HG02610 (cell line): Measurements from ENCODE around the gene RPTOR.

Source experiments
- ATAC-seq: cut with Tn5 transposase; IDR thresholded peaks from one replicate; pipeline ENCODE4 v1.9.1; 2021; ENCODE audit warnings: mild to moderate bottlenecking, moderate library complexity; ENCODE audit not compliant: unreplicated experiment

RPTOR gene

DNA sequence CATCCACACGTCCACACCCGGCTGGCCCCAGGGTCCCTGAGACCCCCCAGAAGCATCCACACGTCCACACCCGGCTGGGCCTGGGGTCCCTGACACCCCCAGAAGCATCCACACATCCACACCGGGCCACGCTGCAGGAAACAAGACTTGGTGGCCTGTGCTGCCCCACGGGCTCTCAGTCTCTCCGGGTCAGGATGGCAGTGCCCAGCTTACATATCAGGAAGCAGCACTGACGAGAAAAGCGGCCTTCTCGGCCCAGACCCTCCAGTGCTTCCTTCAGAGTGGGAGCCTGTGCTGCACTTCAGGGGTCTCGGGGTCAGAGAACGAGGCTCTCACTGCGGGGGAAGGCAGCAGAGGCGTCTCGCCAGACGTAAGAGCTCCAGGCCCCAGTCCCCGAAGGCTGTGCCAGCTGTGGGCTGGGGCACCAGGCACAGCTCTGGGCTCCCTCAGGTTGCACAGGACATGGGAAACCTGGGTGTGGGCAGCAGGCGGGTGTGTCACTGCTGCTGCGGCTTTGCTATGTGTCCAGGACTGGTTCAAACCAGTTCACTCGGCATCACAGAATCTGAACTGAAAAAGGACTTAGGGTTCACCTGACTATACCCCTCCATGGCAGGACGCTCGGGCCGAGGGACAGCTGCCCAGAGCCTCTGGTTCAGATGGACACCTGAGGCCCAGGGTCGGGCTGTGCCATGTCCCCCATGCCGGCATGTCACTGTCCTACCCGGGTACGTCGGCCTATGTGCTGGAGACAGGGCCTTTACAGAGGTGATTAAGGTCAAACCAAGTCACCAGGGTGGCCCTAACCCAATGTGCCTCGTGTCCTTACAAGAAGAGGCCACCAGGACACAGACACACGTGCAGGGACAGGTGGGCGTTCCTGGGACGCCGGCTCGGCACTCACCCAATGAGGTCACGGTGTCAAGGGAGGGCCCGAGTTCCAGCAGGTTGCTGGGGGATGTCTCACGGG is 406.8 kb downstream of the RPTOR start:
- ATAC-seq: no peak

DNA sequence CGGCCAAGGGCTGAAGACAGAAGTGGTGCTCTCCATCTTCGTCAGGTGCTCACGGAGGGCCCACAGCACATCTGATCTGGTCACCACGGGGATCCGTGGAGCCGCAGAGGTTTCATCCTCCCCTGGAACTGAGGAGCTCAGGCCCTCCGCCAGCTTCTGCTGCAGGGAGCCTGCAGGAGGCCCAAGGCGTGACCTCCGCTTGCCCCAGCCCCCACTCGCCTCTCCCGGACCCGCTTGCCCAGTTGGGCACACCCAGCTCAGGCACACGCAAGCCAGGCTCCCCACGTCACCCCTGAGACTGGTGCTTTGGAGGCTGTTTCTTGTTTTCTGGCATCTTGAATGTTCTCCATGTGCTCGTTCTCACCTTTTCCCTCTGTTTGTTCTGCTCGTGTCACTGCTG is 407.7 kb downstream of the RPTOR start:
- ATAC-seq: no peak

DNA sequence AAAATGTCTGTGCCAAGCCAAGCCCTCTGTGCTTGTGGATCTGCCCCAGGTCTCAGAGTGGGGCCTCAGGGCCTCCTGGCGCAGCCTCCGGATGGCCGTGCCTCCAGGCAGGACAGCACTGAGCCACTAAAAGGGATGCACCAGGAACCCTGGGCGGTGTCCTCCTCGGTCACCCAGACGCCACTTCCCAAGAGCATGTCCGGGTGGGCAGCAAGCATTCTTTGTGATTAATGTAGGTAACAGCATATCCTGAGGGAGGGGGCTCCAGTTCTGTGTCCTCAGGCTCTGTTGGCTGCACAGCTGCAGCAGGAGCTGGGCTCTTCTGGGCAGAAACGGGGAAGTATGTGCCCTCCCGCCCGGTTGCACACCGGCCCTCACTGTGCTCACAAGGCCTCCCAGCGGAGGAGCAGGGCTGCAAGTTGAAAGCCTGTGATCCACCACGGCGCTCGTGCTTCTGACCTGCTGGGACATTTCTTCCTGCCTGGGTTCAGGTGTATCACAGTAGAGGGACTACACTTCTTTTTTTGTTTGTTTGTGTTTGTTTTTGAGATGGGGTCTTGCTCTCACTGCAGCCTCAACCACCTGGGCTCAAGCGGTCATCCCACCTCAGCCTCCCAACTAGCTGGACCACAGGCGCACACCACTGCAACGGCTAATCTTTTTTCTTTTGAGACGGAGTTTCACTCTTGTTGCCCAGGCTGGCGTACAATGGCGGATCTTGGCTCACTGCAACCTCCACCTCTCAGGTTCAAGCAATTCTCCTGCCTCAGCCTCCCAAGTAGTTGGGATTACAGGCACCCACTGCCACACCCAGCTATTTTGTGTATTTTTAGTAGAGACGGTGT is 409.1 kb downstream of the RPTOR start:
- no peak for ATAC-seq

DNA sequence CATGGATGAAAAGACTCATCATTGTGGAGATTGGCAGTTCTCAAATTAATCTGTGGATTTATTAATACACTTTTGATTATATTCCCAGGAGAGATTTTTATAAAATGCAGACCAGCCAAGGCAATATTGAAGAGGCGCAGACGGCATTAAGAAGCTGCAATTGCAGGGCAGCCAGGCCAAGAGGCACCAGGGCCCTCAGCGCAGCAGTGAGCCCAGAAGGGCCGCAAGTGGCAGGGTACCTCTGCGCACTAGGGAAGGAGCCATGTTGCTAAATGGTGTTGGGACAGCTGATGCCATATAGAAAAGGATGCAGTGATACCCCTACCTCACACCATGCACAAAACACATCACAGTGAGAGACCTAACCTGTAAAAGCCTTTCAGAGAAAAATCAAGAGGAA is 410.4 kb downstream of the RPTOR start:
- no peak for ATAC-seq

DNA sequence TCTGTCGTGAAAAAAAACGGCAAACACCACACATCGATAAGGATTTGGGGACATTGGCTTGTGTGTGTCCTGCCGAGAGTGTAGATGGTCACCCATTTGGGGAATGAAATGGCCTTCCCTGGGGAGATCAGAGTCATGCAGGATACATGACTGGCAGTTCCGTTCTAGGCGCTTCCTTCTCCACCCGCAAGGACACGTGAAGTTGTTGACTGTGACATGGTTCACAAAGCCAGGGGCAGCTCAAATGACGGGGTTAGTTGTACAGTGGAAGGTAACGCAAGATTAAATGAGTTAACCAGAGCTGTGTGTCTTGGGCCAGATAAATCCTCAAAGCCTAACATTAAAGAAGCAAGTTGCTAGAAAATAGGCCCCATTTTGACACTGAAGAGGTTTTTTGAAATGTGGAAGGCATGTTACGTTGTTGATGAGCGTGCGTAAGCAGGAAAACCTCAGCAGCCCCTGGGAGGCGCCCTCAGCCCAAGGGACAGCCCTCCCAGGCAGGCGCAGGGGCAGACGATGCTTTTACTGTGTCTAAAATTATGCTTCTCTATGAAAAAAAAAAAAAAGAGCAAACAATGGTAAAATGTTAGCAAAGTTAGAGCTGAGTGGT is 411.1 kb downstream of the RPTOR start:
- ATAC-seq: no peak

DNA sequence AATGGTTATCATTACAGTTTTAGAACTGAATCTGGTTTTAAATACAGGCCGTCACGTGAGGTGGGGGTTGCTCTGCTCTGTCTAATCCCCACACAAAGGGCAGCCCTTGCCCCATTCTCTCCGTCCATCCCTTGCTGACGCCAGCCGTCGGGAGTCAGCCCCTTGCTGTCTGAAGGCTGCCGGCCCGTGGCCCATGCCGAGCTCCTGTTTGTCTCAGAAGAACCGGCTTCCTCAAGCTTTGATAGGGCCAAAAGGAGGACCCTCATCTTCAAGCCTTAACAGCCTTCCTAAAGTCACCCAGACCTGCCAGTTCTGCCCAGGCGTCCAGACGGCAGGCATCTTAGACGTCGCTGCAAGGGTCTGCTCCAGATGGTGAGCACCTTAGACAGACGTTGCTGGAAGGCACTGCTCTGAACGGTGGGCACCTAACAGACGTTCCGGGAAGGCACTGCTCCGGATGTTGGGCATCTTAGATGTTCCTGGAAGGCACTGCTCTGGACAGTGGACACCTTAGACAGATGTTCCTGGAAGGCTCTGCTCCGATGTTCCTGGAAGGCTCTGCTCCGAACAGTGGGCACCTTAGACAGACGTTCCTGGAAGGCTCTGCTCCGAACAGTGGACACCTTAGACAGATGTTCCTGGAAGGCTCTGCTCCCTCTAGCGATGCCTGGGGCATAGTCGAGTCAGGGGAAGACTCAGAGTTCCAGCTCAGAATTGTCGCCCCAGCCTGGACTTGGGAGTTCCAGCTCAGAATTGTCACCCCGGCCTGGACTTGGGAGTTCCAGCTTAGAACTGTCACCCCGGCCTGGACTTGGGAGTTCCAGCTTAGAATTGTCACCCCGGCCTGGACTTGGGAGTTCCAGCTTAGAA is 411.9 kb downstream of the RPTOR start:
- no peak for ATAC-seq

DNA sequence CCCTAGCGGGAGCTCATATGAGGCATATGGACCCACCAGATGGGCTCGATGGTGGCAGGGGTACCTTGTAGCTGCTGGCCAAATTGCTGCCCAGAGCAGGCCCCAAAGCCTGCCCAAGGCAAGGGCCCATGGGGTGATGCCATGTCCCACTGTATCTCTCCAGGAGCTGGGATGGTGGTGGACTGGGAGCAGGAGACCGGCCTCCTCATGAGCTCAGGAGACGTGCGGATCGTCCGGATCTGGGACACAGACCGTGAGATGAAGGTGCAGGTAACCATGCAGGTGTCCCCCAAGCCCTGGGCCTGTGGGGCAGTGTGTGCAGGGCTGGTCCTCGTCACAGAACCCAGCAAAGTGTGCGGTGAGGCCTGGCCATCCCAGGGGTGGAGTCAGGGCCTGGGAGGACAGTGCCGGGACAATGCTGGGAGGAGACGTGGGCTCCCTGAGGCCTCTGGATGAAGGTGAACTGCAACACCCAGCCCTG is 412.9 kb downstream of the RPTOR start:
- no peak for ATAC-seq

DNA sequence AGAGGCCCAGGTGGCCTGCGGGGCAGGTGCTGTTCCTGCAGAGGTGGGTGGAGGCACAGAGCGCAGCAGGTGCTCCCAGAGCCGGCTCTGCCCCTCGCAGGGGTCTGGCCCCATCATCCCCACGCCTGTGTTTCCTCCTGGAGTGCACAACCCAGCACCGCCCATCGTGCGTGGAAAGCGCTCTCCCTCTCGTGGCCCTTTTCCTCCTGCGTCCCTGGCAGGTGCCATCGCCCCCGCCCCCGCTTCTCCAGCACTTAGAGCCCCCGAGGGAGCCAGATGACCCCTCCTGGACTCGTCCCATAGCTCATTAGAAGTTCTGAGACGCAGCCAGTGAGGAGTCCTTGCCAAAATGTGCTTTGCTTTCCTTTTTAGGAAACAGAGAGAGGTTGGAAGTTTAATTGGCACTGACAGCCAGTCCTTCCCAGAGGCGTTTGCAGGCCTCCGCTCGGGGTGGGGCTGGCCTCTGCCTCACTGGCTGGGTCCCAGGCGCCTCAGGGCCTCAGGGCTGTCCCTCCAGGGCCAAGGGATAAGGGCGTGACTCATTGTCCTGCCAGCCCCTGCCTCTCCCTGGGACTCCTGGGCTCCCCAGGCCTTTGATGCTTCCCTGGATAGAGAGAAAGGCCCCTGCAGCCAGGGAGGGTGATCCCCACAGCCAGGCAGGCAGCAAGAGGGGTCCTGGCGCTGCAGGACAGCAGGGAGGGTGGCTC is 414.8 kb downstream of the RPTOR start:
- no peak for ATAC-seq

DNA sequence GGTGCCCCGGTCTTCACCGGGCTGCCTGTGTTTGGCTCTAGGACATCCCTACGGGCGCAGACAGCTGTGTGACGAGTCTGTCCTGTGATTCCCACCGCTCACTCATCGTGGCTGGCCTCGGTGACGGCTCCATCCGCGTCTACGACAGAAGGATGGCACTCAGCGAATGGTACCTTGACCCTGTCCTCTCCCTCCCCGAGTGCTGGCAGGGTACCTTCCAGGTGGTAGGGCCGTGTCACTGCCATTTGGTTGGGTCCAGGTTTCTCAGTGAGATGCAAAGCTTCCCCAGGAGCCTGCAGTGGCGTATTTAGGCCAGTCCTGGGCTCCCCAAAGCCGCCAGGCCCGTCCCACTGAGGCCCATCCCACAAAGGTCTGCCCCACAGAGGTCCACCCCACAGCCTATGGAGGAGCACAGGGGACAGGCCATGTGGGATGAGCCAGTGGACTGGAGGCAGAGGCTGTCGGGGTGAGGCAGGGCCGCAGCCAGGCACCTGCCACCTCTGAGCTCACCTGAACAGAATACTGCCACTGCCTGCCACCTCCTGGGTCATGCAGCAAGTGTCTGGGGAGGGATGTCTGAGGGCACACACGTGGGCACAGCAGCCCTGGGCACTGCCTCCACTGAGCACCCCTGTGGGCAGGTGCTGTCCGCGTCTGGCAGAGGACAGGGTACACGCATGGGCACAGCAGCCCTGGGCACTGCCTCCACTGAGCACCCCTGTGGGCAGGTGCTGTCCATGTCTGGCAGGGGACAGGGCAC is 415.6 kb downstream of the RPTOR start:
- ATAC-seq: no peak

DNA sequence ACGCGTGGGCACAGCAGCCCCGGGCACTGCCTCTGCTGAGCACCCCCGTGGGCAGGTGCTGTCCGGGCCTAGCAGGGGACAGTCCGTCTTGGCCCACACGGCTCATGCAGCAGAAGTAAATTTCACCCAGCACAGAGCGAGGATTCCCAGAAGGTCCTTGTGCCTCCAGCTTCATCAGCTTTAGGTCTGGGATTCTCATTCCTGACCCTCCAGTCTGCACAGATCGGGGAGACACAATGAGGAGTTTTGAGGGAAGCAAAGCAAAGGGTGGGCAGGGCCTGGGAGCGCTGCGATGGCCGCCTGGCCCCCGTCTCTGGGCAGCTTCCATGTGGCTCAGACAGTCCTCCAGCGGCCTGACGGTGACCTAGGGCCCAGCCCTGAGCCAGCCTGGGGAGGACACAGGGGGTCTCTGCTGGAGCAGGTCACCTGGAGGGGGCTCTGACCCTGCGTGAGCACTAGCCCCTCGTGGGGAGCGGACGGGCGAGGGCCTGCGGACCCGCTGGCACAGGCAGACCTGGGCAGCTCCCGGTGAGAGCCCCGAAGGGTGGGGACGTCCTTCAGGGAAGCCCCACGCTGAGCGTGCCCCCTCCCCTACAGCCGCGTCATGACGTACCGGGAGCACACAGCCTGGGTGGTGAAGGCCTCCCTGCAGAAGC is 416.3 kb downstream of the RPTOR start:
- ATAC-seq: no peak

DNA sequence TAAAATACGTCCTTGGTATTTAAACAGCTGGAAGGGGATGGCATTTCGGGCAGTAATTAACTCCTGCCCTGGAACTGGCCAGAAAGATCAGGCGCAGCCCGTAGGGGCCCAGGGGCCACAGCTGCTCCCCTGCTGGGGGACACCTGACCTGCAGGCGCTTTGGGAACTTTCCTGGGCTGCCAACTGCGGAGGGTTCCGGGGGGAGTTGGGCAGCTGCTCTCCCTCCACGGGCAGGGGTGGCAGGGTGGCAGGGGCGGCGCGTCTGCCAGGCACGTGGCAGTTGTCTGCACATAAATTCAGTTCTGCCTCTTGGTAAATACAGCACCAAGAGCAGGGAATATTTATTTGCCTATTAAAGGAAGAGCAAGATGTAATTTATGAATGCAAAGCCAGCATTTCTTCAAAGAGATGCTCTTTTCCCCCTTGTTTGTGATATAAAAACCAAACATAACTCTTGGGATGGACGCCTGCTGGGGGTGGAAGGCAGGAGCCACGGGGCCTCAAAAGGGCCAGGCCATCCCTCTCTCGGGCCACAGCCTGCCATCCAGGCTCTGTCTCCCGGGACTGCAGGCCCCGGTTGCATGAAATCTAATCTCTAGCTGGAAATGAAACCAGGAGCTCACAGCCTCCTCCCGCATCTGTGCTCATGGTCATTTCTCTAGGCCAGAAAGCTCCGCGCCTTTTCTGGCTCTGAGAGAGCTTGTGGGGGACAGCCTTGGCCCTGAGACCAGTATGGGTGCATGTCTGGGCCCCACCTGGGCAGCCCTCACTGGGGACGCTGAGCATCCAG is 417.1 kb downstream of the RPTOR start:
- no peak for ATAC-seq

DNA sequence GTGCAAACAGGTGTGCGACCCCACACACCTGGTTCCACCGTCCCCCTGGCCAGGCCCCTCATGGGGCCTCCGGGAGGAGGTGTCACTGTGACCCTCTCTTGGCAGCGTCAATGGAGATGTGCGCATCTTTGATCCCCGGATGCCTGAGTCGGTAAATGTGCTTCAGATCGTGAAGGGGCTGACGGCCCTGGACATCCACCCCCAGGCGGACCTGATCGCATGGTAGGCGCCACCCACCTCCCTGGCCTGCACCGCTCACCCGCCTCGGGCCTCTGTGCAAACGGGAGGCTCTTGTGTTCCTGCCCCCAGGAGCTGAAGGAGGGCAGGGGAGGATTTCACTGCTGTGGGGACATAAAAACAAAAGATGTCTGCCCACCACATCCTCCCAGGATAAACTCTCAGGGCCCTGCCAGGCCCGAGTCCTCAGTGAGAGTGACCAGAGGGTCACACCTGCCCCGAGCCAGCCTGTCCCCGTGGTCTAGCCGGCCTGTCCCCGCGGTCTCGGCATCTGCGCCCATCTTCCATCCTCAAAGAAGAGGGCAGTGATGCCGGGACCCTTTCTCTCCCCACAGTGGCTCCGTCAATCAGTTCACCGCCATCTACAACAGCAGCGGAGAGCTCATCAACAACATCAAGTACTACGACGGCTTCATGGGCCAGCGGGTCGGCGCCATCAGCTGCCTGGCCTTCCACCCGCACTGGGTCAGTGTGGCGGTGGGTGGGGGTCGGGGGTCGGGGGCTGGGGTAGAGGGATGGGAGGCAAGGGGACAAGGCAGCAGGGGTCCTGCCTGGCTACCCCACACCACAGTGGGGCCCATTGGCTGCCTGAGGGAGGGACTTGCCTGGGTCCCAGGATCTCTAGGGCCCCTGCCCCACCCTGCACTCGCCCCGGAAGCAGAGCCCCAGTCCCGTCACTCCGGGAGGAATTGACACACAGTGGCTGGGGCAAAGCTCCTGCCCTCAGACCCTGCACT is 418.0 kb downstream of the RPTOR start:
- ATAC-seq: no peak

DNA sequence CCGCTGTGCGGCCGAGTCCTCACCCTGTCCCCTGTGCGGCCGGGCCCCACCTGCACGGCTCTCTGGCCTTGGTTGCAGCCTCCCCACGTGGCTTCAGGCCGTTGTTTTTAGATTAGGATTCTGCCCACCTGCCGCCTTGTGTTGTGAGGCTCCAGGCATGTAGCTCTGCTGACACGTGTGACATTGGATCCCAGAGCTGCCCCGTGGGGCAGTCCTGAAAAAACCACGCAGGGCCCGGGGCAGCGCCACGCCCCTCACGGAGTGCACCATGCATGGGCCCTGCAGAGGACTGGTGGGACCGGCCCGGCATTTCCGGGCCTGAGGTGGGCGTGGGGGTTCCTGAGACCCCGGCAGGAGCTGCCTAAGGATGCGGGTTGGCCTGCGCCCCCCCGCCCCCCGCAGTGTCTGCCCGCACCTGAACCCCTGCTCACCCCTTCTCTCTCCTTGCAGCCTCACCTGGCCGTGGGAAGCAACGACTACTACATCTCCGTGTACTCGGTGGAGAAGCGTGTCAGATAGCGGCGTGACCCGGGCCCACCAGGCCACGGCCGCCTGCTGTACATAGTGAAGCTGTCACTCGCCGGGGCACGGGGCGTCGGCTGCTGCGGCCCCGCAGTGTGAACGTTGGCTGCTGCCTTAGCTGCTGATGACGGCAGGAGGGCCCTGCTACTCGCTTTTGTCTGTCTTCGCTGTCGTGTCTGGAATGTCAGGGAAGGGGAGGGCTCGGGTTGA is 419.3 kb downstream of the RPTOR start:
- no peak for ATAC-seq

DNA sequence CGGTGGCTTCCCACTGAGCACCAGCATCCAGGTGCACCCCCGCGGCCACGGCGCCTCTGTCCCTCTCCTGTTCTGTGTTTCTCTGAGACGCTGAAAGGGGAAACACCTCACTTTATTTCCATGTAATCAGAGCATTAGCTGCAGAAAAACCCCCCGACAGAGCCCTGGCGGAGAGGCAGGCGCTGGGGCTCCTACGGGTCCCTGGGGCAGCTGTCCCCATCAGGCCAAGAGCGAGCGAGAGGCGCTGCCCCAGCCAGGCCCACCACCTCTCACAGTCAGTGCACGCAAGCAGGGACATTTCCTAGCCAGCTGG is 419.9 kb downstream of the RPTOR start:
- ATAC-seq: no peak

DNA sequence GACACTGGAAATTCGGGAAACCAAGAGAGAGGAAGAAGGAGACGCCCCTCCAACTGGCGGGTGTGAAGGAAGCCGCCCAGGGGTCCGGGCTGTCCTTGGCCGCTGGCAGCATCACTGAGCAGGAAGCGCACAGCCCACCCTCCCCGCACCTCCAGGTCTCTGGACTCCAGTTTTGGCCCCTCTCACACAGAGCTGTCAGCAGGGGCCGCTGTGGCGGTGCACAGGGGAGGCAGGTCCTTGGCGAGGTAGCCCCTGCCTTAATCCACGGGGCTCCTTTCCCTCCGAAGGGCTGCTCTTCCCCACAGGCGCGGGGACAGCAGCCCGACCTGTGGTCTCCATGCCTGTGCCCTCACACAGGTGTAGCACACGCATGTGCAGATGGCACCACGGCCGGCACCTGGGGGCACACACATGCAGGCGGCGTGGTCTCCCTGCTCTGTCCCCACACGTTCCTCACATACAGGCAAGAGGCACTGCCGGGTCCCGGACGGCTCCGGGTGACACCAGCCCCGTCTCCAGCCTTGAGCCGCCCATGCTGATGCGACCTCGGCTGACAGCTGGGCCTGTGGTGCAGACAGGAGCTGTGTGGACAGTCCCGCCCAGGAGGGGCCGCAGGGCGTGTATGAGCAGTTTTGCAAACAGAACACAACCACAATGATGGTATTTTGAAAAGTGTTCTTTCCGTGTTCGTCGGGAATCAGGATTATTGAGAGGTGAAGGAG is 420.4 kb downstream of the RPTOR start:
- ATAC-seq: no peak
